ENCODE measurements around the gene RPH3AL. TPM values are rescaled to one million over a fixed set of nuclear protein-coding genes. Genes with fewer than 3 reads are reported as not detected.

RPH3AL gene
- total RNA-seq, 4 donors from 2014 or later = 9.9 to 44.7 (median 21.5) TPM

DNA sequence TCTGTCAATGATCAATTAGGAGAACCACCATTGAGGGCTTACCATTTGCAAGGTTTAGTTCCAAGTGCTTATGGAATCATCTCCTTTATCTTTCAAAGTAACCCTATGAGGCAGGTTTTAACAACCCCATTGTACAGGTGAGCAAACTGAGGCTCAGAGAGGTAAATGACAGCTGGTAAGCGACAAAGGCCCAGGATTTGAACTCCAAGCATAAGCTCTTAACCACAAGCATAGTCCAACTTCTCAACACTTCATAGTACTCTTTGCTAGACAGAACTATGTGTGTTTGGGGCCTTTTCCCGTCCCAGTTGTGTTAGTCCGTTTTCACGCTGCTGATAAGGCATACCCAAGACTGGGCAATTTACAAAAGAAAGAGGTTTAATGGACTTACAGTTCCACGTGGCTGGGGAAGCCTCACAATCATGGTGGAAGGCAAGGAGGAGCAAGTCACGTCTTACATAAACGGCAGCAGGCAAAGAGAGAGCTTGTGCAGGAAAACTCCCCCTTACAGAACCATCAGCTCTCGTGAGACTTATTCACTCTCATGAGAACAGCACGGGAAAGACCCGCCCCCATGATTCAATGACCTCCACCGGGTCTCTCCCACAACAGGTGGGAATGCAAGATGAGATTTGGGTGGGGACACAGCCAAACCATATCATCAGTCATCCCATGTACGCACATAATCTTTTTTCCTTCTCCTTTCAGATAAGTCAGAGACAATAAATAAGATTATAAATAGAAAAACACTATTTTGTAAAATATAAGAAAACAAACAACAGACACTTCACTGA is 6.4 kb downstream of the RPH3AL start:
- Histone ChIP-seq H3K4me1 (no peaks in the 10 kb centered on the region), H3K4me3 (no peak overlapping the region), H3K27me3 (no peaks in the 10 kb centered on the region), H3K36me3 (no peaks in the 10 kb centered on the region), H3K27ac (no peak overlapping the region), H3K9me3 (no peaks in the 10 kb centered on the region)
- TF ChIP-seq POLR2A (IDR thresholded peaks at IDR 0.05) (no peak), CTCF (IDR thresholded peaks at IDR 0.05) (no peak)
- no peak for DNase-seq
- intact Hi-C loops (cut with DNase I; ENCODE audit: low total_unique reads) = no loop called here

DNA sequence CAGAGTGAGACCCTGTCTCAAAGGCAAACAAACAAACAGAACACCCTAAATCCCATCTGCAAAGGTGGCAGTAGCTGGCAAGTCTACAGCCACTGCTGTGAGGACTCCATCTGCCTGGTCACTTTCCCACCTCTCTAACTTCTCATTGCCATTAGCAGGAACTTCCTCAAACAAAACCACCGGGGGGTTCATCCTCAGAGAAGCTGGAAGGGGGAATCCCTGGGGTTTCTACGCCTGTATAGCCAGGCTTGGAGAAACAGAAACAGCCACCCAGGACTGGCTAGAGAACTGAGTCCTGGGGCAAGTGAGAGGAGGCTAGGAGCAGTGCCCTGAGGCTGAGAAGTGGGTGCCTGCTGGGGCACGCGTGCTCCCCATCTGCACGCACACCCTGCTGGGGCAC is 7.3 kb downstream of the RPH3AL start:
- Histone ChIP-seq H3K4me3 (no peak overlapping the region), H3K27me3 (no peaks in the 10 kb centered on the region), H3K4me1 (no peaks in the 10 kb centered on the region), H3K9me3 (no peaks in the 10 kb centered on the region), H3K27ac (no peak overlapping the region), H3K36me3 (no peaks in the 10 kb centered on the region)
- no peak for TF ChIP-seq POLR2A (IDR thresholded peaks at IDR 0.05)
- no peak for TF ChIP-seq CTCF (IDR thresholded peaks at IDR 0.05)
- DNase-seq = no peak
- intact Hi-C loops (cut with DNase I; ENCODE audit: low total_unique reads) = no loop called here

DNA sequence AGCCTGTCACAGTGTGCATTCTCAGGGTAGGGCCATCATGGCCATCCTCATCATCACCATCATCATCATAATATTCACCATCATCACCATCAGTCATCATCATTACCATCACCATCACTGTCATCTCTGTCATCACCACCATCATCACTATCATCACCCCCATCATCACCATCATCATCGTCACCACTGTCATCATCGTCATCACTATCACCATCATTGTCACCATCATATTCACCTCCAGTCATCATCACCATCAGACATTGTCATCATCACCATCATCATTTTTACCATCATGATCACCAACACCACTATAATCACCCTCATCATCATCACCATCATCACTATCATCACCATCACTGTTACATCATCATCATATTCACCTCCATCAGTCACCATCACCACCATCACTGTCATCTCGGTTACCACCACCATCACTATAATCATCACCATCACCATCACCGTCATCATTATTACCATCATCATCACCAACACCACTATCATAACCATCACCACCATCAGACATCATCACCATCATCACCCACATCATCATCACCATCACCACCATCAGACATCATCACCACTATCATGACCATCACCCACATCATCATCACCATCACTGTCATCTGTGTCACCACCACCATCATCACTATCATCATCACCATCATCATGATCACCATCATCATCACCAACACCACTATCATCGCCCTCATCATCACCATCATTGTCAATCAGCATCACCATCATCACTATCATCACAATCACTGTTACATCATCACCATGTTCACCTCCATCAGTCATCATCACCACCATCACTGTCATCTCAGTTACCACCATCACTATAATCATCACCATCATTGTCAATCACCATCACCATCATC is 8.5 kb downstream of the RPH3AL start:
- H3K36me3 ChIP-seq = no peaks in the 10 kb centered on the region
- intact Hi-C loops (cut with DNase I; ENCODE audit: low total_unique reads) = no loop called here
- TF ChIP-seq CTCF (IDR thresholded peaks at IDR 0.05) (no peak), POLR2A (IDR thresholded peaks at IDR 0.05) (no peak)
- no peak for DNase-seq
- no peak overlapping the region for H3K27ac ChIP-seq
- H3K4me1 ChIP-seq = no peaks in the 10 kb centered on the region
- H3K9me3 ChIP-seq = no peaks in the 10 kb centered on the region
- no peak overlapping the region for H3K4me3 ChIP-seq
- H3K27me3 ChIP-seq = no peaks in the 10 kb centered on the region

DNA sequence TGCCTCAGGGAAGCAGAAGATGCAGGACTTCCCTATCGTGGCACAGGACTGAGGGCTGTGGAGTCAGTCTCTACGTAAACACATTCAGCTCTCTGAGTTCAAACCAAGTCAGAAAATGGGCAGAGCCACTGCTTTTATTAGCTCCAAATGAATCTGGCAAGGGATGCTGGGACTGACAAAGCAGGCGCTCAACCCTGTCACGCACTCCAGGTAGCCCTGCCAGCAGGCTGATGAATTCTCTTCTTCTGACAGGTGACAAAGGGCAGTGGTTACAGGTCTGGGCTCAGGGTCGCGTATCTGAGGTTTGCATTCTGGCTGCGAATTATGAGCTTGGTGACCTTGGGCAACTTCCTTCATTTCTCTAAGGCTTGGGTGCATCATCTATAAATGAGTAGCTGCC is 9.4 kb downstream of the RPH3AL start:
- Histone ChIP-seq H3K27me3 (no peaks in the 10 kb centered on the region), H3K27ac (no peak overlapping the region), H3K4me1 (no peaks in the 10 kb centered on the region), H3K9me3 (no peaks in the 10 kb centered on the region), H3K36me3 (no peaks in the 10 kb centered on the region), H3K4me3 (no peak overlapping the region)
- intact Hi-C loops (cut with DNase I; ENCODE audit: low total_unique reads) = no loop called here
- DNase-seq = no peak
- TF ChIP-seq CTCF (IDR thresholded peaks at IDR 0.05) = no peak
- TF ChIP-seq POLR2A (IDR thresholded peaks at IDR 0.05) = no peak

- Histone ChIP-seq H3K4me3 (no peak overlapping the region), H3K27me3 (no peaks in the 10 kb centered on the region), H3K4me1 (no peaks in the 10 kb centered on the region), H3K36me3 (no peaks in the 10 kb centered on the region), H3K27ac (no peak overlapping the region), H3K9me3 (no peaks in the 10 kb centered on the region)
- TF ChIP-seq CTCF (IDR thresholded peaks at IDR 0.05) = no peak
- no peak for TF ChIP-seq POLR2A (IDR thresholded peaks at IDR 0.05)
- no peak for DNase-seq
- intact Hi-C loops (cut with DNase I; ENCODE audit: low total_unique reads) = no loop called here
Measured at GRCh38 chr17:340074-340473, 12.5 kb downstream of the RPH3AL start.
